Skin of body (tissue), 2 donors: ENCODE results near the gene STAT5A. TPM values are rescaled to one million over a fixed set of nuclear protein-coding genes. Genes with fewer than 3 reads are reported as not detected.
"Not testable (repeated sequence)": the region's sequence is repeated elsewhere in the genome, so short reads cannot be mapped to it uniquely, and the experiment has no call there.

Source experiments
- DNase-seq: peaks from one replicate; lab custom pipeline; 2025; lab: John Stamatoyannopoulos, UW
- total RNA-seq: library from RNA; depleted of rRNA; stranded (reverse); fragments of >200 nt; gene quantifications from one replicate; pipeline ENCODE4 v1.2.3, GENCODE V29; 2014

STAT5A gene
- total RNA-seq, 1 donor from 2014 or later = 27.8 TPM

DNA sequence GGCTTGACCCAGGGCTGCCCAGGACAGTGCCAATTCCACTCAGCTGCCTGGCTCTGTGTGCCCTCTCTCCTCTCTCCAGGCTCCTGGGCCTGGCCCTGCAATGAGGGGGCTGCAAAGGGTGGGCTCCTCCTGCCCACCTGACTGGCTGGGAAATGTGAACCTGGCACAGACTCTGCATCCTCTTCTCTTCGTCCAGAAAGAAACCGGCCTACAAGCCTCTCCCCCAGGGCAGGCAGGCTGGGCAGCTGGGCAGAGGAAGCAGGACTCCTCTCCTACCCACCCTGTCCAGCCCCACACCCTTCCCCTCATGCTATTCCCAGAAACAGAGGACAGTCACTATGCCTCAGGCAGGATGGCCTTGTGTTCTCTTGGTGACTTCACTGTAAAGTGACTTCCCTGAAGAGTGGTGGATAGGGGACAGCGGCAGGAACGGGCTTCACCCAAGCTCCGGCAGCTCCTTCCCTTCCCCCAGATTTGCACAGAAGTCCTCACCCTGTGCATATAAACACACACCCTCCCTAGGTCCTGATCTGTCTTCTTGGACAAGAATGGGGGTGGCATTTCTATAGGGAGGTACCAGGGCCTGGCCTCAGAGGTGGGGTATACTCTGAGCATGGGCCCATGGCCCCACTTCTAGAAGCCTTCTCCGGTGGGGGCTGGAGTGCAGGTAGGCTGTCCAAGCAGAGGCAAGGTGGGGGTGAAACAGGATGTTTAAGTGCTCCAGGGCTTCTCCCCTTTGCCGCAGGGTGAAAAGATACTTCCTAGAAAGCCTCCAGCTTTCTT, 4.9 kb upstream of the STAT5A start:
- no peak for DNase-seq

DNA sequence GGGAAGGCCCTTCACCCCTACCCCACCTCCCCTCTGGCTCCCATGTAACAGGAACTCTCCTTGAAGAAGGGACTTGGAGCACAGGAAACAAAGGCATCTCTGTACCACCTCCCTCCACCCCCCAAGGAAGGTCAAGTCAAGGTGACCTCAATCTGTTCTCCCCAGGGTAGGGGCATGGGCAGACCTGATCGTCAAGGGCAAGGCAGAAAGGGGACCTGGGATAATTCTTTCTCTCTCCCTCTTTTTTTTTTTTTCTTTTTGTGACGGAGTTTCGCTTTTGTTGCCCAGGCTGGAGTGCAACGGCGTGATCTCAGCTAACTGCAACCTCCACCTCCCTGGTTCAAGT, 4.3 kb upstream of the STAT5A start:
- no peak for DNase-seq

DNA sequence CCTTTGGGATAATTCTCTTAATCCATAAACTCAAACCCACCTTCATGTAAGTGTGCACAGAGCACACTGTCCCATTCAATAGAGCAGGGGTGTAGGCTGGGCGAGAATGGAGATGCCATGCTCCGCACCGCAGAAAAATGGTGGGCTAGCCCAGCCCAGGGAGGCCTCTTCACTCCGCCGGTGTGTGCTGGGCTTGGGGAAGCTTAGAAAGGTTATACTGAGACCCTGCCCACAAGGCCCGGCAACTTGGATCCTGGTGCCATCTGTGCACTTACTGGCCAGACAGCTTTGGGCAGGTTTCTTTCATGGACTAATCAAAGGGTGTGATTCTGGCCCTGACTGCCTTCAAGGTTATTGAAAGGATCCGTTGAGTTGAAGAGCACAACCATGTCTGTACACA, 3.7 kb upstream of the STAT5A start:
- DNase-seq = no peak

DNA sequence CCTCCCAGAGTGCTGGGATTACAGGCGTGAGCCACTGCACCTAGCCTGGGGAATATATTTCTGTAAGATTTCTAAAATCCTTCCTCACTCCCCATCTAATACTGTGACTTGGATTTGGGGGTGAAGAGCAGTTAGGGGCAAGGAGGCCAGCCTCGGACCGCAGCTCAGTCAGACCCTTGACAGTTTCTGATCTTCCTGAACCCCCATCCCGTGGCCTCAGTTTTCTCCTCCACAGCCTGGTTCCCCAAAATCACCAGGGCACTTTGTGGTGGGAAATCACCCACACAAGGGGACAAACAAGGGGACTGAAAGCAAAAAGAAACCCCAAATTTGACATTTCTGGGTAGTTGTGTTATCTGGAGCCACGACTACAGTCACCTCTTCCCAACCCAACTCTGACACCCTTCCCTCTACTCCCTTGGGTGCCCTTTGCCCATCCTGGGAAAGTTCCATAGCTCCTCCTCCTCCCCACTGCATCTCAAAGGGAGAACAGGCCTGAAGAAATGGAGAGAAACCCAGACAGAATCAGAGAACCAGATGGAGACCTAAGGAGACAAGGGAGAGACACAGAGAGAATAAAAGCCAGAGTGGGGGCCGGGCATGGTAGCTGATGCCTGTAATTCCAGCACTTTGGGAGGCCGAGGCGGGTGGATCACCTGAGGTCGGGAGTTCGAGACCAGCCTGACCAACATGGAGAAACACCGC, 2.8 kb upstream of the STAT5A start:
- no peak for DNase-seq

DNA sequence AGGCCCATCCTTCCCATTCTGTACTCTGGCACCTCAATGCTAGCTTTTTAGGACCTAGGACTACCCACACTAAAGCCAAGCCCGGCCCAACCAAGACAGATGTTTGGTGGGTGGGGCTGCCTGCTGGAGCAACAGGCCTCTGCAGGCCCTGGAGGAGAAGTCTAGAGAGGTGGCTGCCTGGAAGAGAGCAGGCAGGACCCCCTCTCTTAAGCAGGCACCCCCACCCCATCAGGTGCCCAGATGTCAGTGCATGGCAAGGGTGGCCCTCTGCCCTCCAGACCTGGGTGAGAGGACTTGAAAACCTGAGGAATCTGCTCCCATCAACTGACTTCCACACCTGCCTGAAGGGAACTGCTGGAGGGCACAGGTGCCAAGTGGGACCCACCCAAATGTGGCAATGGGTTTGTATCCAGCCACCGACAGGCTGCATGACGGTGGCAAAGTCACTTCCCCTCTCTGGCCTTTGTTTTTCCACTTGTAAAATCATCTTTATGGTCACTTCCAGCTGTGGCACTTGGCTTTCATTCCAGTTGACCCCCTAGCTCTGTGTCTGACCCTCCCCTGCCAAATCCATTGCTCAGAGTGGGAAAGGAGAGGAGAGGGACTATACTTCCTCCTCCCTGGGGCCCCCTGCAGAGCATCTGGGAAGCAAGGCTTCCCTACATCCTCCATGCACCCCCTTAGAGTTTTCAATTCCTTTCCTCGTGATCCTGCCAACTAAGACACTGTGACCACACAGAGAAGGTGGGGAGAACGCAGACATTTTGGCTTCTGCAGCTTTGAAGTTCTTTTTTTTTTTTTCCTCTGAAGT, 1.7 kb upstream of the STAT5A start:
- DNase-seq = no peak

DNA sequence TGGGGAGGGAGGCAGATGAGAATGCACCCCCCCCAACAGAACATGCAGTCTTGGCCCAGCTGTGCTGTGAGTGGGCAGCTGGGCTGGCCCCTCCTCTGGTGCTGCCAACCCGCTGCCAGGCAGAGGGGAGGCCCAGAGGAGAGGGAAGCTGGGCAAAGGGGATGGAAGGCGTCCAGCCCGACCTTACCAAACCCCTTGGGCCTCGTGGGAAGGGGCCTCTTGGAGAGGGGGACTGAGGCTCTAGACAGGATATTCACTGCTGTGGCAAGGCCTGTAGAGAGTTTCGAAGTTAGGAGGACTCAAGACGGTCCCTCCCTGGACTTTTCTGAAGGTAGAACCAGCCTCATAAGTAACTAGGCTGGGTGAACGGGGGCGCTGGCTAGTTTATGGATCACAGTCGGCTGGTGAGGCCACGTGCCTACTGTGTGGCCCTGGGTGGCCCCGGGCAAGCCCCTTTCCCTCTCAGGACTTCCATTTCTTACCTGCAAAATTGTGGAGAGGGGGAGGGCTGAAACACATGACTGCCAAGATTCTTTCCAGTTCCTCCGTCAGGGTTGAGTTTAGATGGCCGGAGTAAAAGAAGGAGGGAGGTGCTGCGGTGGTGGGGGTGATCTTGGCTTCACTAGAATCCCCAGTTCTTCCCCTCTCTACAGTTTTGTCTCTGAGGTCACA, 857 bp upstream of the STAT5A start:
- DNase-seq = no peak

DNA sequence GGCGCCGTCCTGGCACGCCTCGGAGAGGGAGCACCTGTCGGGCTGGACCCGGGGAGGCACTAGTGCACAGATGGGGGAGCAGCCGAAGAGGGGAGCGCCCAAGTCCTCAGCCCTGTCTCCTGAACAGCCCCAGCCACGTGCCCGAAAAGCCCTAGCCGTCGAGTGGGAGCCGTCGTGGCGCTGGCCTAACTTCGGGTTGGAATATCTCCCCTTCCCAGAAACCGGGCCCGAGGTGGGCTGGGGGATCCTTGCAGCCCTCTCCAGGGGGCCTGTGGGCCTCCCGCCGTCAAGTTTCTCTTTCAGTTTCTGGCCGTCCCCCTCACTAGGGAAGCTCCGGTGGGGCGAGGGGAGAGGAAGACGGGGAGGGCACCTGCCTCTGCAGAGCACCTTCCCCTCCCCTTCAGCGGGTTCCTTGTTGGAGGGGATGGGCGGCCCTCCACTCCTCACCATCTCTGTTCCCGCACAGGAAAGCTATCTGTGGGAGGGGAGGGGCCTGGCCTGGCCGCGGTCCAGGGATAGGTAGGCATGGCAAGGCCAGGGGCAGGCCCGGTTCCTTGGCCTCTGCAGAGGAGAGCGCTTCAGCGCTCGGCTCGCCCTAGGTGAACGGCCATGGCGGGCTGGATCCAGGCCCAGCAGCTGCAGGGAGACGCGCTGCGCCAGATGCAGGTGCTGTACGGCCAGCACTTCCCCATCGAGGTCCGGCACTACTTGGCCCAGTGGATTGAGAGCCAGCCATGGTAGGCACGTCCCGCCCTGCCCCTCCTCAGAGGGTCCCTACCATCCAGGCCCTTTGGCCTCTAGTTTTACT, 709 bp downstream of the STAT5A start:
- DNase-seq = no peak

DNA sequence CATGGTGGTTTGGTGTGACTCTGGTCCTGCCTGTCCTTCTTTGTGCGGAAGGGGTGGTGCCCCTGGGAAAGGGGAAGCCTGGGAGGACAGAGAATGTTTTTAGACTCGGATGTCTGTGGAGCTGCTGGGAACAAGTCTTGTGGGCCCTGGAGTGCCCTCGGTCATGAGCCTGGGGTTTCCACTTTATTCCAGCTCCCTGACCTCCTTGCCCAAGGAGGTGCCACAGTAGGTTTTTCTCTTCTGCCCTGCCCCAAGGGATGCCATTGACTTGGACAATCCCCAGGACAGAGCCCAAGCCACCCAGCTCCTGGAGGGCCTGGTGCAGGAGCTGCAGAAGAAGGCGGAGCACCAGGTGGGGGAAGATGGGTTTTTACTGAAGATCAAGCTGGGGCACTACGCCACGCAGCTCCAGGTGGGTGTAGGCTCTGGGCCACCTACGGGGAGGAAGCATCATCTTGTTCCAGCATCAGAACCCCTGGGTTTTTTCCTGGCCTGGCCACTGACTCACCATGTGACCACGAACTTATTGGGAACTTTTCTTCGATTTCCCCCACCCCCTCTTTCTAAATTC, 1.4 kb downstream of the STAT5A start:
- no peak for DNase-seq

DNA sequence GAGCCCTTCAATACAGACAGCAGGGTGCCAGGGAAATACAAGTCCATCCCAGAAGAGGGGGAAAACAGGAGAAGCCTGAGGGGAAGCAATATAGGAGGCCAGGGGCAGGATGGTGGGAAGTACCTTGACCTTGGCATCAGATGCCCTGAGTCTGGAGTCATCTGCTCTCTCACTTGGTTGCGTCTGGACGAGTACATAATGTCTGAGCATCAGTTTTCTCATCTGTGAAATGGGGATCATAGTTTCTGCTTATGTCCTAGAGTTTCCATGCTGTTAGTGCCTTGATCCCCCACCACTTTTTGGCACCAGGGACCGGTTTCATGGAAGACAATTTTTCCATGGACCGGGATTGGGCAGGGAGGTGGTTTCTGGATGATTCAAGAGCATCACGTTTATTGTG, 2.3 kb downstream of the STAT5A start:
- no peak for DNase-seq

DNA sequence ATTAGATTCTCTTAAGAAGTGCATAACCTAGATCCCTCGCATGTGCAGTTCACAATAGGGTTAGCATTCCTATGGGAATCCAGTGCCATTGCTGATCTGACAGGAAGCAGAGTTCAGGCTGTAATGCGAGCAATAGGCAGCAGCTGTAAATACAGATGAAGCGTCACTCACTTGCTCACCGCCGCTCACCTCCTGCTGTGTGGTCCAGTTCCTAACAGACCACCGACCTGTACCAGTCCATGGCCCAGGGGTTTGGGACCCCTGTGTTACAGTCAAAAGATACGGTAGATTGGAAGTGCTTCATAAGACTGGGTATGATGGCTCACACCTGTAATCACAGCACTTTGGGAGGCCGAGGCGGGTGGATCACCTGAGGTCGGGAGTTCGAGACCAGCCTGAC, 2.8 kb downstream of the STAT5A start:
- DNase-seq = peak; percentile 28

DNA sequence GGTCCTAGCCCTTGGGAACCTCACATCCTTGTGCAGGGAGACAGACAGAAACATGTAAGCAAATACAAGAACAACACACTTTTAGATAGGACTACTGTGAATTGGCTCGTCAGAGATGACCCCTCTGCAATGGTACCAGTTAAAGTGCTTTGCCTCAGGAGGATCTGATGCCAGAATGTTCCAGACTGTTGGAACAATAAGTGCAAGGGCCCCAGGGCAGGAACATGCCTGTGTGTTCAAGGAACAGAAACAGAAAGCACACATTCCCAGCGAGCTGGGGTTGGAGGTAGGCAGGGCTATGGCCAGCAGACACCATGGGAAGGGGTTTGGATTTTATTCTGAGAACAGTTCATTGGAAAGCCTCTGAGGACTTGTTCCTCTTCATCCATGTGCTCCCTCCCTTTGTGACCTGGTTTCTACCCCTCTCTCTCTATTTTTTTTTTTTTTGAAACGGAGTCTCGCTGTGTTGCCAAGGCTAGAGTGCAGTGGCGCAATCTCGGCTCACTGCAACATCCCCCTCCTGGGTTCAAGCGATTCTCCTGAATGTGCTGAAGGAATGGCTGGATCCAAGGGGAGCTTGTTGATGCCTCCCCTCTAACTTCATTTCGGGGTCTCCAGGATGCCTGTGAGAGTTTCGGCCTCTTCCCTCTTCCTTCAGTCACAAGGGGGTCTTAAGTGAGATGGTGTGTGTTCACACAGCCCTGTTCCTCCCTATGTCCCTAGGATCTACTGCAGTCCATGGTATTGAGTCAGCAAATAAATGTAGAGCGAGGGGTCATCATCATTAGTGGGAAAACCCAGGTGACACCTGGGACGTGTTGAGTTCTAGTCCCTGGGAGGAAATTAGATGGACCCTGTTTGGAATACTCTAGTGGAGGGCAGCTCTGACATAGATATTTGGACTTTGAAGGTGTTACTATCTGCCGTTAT, 6.4 kb downstream of the STAT5A start:
- DNase-seq = no peak

DNA sequence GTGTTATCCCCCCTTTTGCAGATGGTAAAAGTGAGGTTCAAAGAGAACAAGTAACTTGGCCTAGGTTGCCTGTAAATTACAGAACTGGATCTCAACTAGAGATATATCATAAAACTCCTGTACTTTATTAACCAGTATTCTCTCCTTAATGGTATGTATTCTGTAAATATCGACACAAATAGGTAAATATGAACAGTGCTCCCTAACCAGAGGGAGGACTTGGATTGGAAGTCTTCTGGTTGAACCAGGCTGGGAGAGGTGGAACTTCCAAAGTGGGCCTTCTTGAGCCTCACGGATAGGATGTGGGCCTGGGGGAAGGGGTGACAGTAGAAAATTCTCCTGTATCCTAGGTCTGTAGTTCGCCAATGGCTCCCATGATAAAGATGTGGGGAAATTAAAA, 7.7 kb downstream of the STAT5A start:
- no peak for DNase-seq

DNA sequence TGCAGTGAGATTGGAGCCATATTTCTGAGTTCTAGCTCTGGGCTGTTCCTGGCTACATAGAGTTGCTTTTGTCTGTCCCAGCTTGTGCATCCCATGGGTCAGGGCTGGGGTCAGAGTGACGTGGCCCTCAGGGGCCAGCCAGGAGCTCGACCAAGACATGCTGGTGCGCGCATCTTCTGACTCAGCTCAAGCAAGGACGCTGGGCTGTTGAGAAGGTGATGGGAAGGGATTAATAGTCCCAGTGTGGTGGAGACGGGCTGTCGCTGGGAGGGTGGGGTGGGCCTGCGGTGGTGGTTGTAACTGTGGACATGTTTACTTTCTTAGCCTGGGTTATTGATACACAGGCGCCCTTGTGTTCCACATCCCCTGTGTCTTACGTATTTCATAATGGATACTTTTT, 9.5 kb downstream of the STAT5A start:
- DNase-seq = not testable (repeated sequence)

DNA sequence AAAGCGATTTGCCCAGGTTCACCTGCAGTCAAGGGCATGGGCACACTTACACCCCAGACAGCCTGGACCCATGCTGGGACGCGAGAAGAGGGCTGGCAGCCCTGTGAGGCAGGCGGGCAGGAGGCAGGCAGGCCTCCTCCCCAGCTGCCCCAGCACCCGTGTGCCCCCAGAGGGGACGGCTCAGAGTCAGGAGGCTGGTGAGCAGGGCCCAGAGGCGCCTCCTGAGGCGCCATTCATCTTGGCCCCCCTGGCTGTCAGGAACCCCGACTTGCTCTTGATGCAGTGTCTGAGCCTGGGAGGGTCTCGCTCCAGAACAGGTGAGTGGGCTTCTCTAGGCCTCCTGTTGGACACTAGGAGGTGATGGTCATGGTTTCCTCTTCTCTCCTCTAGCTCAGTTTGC, 11.1 kb downstream of the STAT5A start:
- not testable (repeated sequence) for DNase-seq

DNA sequence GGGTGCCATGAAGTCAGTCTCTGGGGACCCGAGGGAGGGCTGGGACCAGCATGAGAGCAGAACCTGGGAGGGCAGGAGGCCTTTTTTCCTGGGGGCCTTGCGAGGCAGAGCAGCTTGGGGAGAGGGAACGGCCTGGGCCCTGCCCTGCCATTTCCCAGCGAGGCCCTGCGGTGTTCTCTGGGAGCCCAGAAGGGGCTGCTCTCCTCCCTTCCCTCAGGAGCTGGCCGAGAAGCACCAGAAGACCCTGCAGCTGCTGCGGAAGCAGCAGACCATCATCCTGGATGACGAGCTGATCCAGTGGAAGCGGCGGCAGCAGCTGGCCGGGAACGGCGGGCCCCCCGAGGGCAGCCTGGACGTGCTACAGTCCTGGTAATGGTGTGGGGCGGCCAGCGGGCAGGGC, 11.6 kb downstream of the STAT5A start:
- not testable (repeated sequence) for DNase-seq

DNA sequence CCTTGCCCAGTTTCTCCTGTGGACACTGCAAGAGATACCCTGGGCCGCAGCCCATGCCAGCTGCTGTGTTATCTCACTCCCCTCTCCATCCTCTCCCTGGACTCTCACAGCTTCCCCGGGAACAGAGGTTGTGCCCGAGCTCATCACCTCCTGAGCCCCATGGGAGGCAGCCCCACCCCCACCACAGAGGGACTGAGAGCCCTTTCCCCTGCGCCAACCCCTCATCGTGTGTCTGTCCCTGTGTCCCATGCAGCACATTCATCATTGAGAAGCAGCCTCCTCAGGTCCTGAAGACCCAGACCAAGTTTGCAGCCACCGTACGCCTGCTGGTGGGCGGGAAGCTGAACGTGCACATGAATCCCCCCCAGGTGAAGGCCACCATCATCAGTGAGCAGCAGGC, 12.7 kb downstream of the STAT5A start:
- no peak for DNase-seq

DNA sequence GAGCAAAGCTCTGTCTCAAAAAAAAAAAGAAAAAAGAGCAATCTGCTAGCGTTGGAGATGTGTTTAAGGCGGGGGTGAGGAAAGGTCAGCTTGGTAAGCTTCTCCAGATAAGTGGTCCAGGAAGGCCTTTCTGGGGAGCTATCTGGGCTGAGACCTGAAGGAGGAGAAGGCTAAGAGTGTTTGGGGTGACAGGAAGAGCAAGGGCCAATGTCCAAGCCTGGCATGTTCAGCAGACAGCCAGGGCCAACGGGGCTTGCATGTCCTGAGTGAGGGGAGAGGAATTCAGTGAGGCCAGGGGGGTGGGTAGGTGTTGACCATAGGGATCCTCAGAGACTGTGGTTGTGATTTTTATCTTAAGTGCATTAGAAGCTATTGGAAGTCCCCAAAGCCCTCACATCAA, 15.4 kb downstream of the STAT5A start:
- no peak for DNase-seq

DNA sequence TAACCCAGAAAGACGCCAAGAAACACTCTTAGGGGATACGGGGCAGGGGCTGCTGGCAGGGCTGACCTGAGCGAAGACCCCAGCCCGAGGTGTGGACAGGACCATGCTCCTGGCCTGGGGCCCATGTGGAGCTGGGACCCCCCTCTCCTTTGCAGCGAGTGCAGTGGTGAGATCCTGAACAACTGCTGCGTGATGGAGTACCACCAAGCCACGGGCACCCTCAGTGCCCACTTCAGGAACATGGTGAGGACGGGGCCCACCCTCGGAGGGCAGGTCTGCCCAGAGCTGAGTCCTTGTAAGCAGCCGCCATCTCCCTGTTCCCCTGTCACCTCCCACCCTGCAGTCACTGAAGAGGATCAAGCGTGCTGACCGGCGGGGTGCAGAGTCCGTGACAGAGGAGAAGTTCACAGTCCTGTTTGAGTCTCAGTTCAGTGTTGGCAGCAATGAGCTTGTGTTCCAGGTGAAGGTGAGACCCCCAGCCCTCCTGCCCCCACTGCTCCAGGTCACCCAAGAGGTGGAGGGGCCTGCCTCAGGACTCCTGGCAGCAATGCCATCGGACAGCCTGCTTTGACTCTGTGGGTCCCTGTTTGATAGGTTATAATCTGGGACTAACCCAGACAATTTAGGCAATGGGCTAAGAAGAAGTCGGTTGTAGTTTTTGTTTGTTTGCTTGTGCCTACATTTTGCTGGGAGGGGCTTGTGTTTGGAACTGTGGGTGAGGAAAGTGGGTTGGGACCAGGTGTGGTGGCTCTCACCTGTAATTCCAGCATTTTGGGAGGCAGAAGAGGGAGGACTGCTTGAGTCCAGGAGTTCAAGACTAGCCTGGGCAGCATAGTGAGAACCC, 16.1 kb downstream of the STAT5A start:
- no peak for DNase-seq

DNA sequence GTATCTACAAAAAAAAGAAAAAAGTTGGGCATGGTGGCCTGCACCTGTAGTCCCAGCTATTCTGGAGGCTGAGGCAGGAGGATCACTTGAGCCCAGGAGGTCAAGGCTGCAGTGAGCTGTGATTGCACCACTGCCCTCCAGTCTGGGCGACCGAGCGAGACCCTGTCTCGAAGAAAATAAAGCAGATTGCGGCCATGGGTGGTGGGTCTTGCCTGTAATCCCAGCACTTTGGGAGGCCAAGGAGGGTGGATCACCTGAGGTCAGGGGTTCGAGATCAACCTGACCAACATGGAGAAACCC, 16.7 kb downstream of the STAT5A start:
- not testable (repeated sequence) for DNase-seq
